ENCODE measurements around the gene C2orf76. TPM values are rescaled to one million over a fixed set of nuclear protein-coding genes. Genes with fewer than 3 reads are reported as not detected.

Gene C2orf76
- total and polyA plus RNA-seq, 2 donors (not counting 1 experiment from before 2014, with no cell fraction given), result 6.9 to 13.6 TPM

- H3K4me3 Mint-ChIP-seq, result no peak overlapping the region
- Histone ChIP-seq H2AFZ (ENCODE audit: insufficient read depth, low read depth, low read length, poor library complexity, severe bottlenecking) (no peak overlapping the region), H3K27me3 (replicated peaks in 1 of 4; ENCODE audit: control extremely low read depth in 1 of 4, control insufficient read depth in 3 of 4, insufficient read depth in 4 of 4, low read length in 3 of 4) (no peaks in the 10 kb centered on the region), H4K20me1 (ENCODE audit: control insufficient read depth, insufficient read depth, low read length, poor library complexity, severe bottlenecking) (no peaks in the 10 kb centered on the region), H3K9ac (ENCODE audit: low read length) (no peak overlapping the region), H3K79me2 (ENCODE audit: control insufficient read depth, insufficient read depth, low read length) (no peaks in the 10 kb centered on the region), H3K9me3 (ENCODE audit: control extremely low read depth in 1 of 3, control insufficient read depth in 2 of 3, insufficient read depth in 1 of 3, low read length in 2 of 3) (no peaks in the 10 kb centered on the region), H3K27ac (ENCODE audit: low read length in 2 of 2) (no peak overlapping the region), H3K4me1 (ENCODE audit: control insufficient read depth in 2 of 2, insufficient read depth in 2 of 2, low read length in 2 of 2) (peaks cover 3% of the 10 kb centered on the region in 2 donors), H3K4me2 (replicated peaks; ENCODE audit: low read depth, low read length, poor library complexity, severe bottlenecking) (no peak overlapping the region), H3K36me3 (replicated peaks in 1 of 2; ENCODE audit: control extremely low read depth in 1 of 2, control insufficient read depth in 1 of 2, extremely low read depth in 1 of 2, insufficient read depth in 2 of 2, low read length in 1 of 2) (no peaks in the 10 kb centered on the region), H3K4me3 (ENCODE audit: control extremely low read depth in 1 of 5, extremely low read depth in 1 of 5, insufficient read depth in 1 of 5, low read depth in 2 of 5, low read length in 4 of 5) (no peak overlapping the region)
- CTCF ChIA-PET, result interaction anchor here (3.4 kb wide), 1 partner anchor 430 kb away, joined by 18 read pairs; no protein-coding TSS in a partner anchor
- 97% methylated on average over 4 of the region's 5 CpGs for WGBS (ENCODE audit: insufficient coverage)
- no peak for ATAC-seq (ENCODE audit: low read depth)
- H3K9me3 Mint-ChIP-seq (ENCODE audit: insufficient read depth), result no peaks in the 10 kb centered on the region
- no peak overlapping the region for H3K27ac Mint-ChIP-seq
- no peak for DNase-seq
- H3K27me3 Mint-ChIP-seq, result no peaks in the 10 kb centered on the region
- H3K4me1 Mint-ChIP-seq, result peaks cover 22% of the 10 kb centered on the region
- POLR2A ChIA-PET, result no interaction called here
- TF ChIP-seq EZH2 (IDR thresholded peaks at IDR 0.05; ENCODE audit: borderline replicate concordance, insufficient read depth, low read depth, low read length, poor library complexity, severe bottlenecking) (no peak), CTCF (IDR thresholded peaks at IDR 0.05) (no peak)
- intact Hi-C loops (cut with micrococcal nuclease), result loop anchor here (5.0 kb wide), 1 partner anchor 1089 kb away; no protein-coding TSS in a partner anchor
These were observed 55.3 kb downstream of the C2orf76 start for GRCh38 chr2:119311371-119311770.

- TF ChIP-seq EZH2 (IDR thresholded peaks at IDR 0.05; ENCODE audit: borderline replicate concordance, insufficient read depth, low read depth, low read length, poor library complexity, severe bottlenecking) (no peak), CTCF (IDR thresholded peaks at IDR 0.05) (no peak)
- Histone ChIP-seq H4K20me1 (ENCODE audit: control insufficient read depth, insufficient read depth, low read length, poor library complexity, severe bottlenecking) (no peaks in the 10 kb centered on the region), H3K9me3 (ENCODE audit: control extremely low read depth in 1 of 3, control insufficient read depth in 2 of 3, insufficient read depth in 1 of 3, low read length in 2 of 3) (no peaks in the 10 kb centered on the region), H3K36me3 (replicated peaks in 1 of 2; ENCODE audit: control extremely low read depth in 1 of 2, control insufficient read depth in 1 of 2, extremely low read depth in 1 of 2, insufficient read depth in 2 of 2, low read length in 1 of 2) (no peaks in the 10 kb centered on the region), H3K9ac (ENCODE audit: low read length) (no peak overlapping the region), H3K27me3 (replicated peaks in 1 of 4; ENCODE audit: control extremely low read depth in 1 of 4, control insufficient read depth in 3 of 4, insufficient read depth in 4 of 4, low read length in 3 of 4) (no peaks in the 10 kb centered on the region), H3K27ac (ENCODE audit: low read length in 2 of 2) (no peak overlapping the region), H2AFZ (ENCODE audit: insufficient read depth, low read depth, low read length, poor library complexity, severe bottlenecking) (no peak overlapping the region), H3K4me3 (ENCODE audit: control extremely low read depth in 1 of 5, extremely low read depth in 1 of 5, insufficient read depth in 1 of 5, low read depth in 2 of 5, low read length in 4 of 5) (no peak overlapping the region), H3K4me2 (replicated peaks; ENCODE audit: low read depth, low read length, poor library complexity, severe bottlenecking) (no peak overlapping the region), H3K79me2 (ENCODE audit: control insufficient read depth, insufficient read depth, low read length) (no peaks in the 10 kb centered on the region), H3K4me1 (ENCODE audit: control insufficient read depth in 2 of 2, insufficient read depth in 2 of 2, low read length in 2 of 2) (peaks cover 3% of the 10 kb centered on the region in 2 donors)
- 100% methylated on average over 4 of the region's 4 CpGs for WGBS (ENCODE audit: insufficient coverage)
- Mint-ChIP-seq H3K27me3 (no peaks in the 10 kb centered on the region), H3K4me3 (no peak overlapping the region), H3K27ac (no peak overlapping the region), H3K4me1 (peaks cover 22% of the 10 kb centered on the region), H3K9me3 (ENCODE audit: insufficient read depth) (no peaks in the 10 kb centered on the region)
- intact Hi-C loops (cut with micrococcal nuclease), result no loop called here
- ATAC-seq (ENCODE audit: low read depth) (no peak), DNase-seq (no peak)
- CTCF ChIA-PET, result interaction anchor here (0.7 to 3.4 kb wide), 2 partner anchors 43 to 427 kb away, joined by 3 to 18 read pairs; no protein-coding TSS in a partner anchor
- POLR2A ChIA-PET, result no interaction called here
These were observed 57.8 kb downstream of the C2orf76 start for GRCh38 chr2:119308793-119309330.
